ENCODE data around the gene FABP1.

- TF ChIP-seq, protein P1, sequence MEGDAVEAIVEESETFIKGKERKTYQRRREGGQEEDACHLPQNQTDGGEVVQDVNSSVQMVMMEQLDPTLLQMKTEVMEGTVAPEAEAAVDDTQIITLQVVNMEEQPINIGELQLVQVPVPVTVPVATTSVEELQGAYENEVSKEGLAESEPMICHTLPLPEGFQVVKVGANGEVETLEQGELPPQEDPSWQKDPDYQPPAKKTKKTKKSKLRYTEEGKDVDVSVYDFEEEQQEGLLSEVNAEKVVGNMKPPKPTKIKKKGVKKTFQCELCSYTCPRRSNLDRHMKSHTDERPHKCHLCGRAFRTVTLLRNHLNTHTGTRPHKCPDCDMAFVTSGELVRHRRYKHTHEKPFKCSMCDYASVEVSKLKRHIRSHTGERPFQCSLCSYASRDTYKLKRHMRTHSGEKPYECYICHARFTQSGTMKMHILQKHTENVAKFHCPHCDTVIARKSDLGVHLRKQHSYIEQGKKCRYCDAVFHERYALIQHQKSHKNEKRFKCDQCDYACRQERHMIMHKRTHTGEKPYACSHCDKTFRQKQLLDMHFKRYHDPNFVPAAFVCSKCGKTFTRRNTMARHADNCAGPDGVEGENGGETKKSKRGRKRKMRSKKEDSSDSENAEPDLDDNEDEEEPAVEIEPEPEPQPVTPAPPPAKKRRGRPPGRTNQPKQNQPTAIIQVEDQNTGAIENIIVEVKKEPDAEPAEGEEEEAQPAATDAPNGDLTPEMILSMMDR (IDR thresholded peaks at IDR 0.05), result no peak
- no peak for TF ChIP-seq POLR2A (IDR thresholded peaks at IDR 0.05)
Measured at GRCh38 chr2:88116669-88117432, 11.0 kb downstream of the FABP1 start.
